A673 (cell line): ENCODE measurements around the gene RALGPS1. TPM values are rescaled to one million over a fixed set of nuclear protein-coding genes. Genes with fewer than 3 reads are reported as not detected.

Experiments
- BruUV-seq: library from RNA; stranded (reverse); fragments of 400-500 nt; replicated peaks from 2 replicates; lab custom pipeline; 2021; lab: Mats Ljungman, UMichigan
- CTCF ChIA-PET: fragments of 300-600 bp; sonication (Branson Sonifier 250); formaldehyde crosslinking; loops from one replicate; lab custom pipeline; 2022; ENCODE audit warnings: antibody characterized with exemption; lab: Charles Lee
- POLR2A ChIA-PET: fragments of 300-600 bp; sonication (Branson Sonifier 250); formaldehyde crosslinking; loops from one replicate; lab custom pipeline; 2022; ENCODE audit warnings: antibody characterized with exemption; ENCODE audit not compliant: low non-redundant PET; lab: Charles Lee
- DNase-seq: peaks from one replicate; pipeline ENCODE4 v3.0.0-alpha.2; 2015; ENCODE audit warnings: low spot score
- H3K27ac ChIP-seq: fragments of 200-600 bp; sonication (generic); 2 replicates; pipeline ENCODE4 v1.5.1; 2016; ENCODE audit warnings: mixed run types, low read depth, mild to moderate bottlenecking, mixed read lengths, antibody characterized with exemption, low read length; ENCODE audit not compliant: poor library complexity, severe bottlenecking
- H3K27me3 ChIP-seq: fragments of 200-600 bp; sonication (generic); replicated peaks from 2 replicates; pipeline ENCODE4 v1.6.1; 2017; ENCODE audit warnings: mixed run types, low read depth, mild to moderate bottlenecking, mixed read lengths, antibody characterized with exemption, low read length; ENCODE audit not compliant: insufficient read depth, poor library complexity
- H3K36me3 ChIP-seq: fragments of 200-600 bp; sonication (generic); 2 replicates; pipeline ENCODE4 v1.6.1; 2016; ENCODE audit warnings: mixed run types, mild to moderate bottlenecking, mixed read lengths, antibody characterized with exemption, low read length; ENCODE audit not compliant: insufficient read depth, poor library complexity, severe bottlenecking
- H3K4me1 ChIP-seq: fragments of 200-600 bp; sonication (generic); 2 replicates; pipeline ENCODE4 v1.6.1; 2017; ENCODE audit warnings: mixed run types, mild to moderate bottlenecking, mixed read lengths, antibody characterized with exemption, low read length; ENCODE audit not compliant: insufficient read depth, poor library complexity, severe bottlenecking
- H3K4me3 ChIP-seq: fragments of 200-600 bp; sonication (generic); 2 replicates; pipeline ENCODE4 v1.5.1; 2016; ENCODE audit warnings: low read depth, mixed run types, mild to moderate bottlenecking, mixed read lengths, low read length; ENCODE audit not compliant: poor library complexity, severe bottlenecking
- H3K9me3 ChIP-seq: fragments of 200-600 bp; sonication (generic); 2 replicates; pipeline ENCODE4 v1.6.1; 2016; ENCODE audit warnings: mixed run types, low read depth, mild to moderate bottlenecking, mixed read lengths, antibody characterized with exemption, low read length; ENCODE audit not compliant: poor library complexity, severe bottlenecking
- EZH2 ChIP-seq: fragments of 200-600 bp; sonication (generic); IDR thresholded peaks from 2 replicates; pipeline ENCODE4 v1.6.1; 2017; ENCODE audit warnings: borderline replicate concordance, low read depth, mild to moderate bottlenecking, mixed read lengths, antibody characterized with exemption, low read length; ENCODE audit not compliant: poor library complexity, severe bottlenecking
- intact Hi-C: fragments of 100-400 bp; cut with micrococcal nuclease; formaldehyde crosslinking; loops from one replicate; pipeline ENCODE4 v1.10.0; 2022; ENCODE audit not compliant: unreplicated experiment
- total RNA-seq: library from RNA; stranded (reverse); gene quantifications from 2 replicates; pipeline ENCODE4 v1.2.3, GENCODE V29; 2021
- TF ChIP-seq, protein P1 (sequence below): fragments of 300-800, 200-600 bp; sonication (generic); conservative IDR thresholded peaks from 2 replicates; pipeline ENCODE4 v1.5.1; 2017; ENCODE audit warnings: low read depth, mild to moderate bottlenecking, antibody characterized with exemption, low read length, moderate library complexity, mixed read lengths

RALGPS1 gene
- total RNA-seq, 1 experiment from 2014 or later, result 3.9 TPM

DNA sequence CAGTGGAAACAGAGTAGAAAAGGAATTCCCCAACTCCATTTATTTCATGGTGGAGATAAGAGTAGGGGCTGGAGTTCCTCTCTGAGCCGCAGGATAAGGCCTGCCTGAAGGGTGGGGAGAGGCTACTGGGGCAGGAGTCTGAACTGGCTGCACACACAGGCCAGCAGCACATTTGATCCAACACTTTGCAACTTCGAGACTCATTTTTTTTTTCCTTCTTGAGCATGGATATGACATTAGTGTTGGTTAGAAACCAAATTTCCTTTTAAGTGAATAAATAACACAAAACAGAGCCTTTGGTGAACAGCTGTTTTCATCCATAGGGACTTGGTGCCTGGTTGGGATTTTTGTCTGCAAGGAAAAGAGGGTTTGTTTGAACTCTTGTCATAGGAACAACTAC is 76.6 kb downstream of the RALGPS1 start:
- no peak overlapping the region for H3K4me3 ChIP-seq
- no TSS peak for BruUV-seq
- CTCF ChIA-PET, result no interaction called here
- intact Hi-C loops, result no loop called here
- DNase-seq, result no peak
- TF ChIP-seq, protein P1, sequence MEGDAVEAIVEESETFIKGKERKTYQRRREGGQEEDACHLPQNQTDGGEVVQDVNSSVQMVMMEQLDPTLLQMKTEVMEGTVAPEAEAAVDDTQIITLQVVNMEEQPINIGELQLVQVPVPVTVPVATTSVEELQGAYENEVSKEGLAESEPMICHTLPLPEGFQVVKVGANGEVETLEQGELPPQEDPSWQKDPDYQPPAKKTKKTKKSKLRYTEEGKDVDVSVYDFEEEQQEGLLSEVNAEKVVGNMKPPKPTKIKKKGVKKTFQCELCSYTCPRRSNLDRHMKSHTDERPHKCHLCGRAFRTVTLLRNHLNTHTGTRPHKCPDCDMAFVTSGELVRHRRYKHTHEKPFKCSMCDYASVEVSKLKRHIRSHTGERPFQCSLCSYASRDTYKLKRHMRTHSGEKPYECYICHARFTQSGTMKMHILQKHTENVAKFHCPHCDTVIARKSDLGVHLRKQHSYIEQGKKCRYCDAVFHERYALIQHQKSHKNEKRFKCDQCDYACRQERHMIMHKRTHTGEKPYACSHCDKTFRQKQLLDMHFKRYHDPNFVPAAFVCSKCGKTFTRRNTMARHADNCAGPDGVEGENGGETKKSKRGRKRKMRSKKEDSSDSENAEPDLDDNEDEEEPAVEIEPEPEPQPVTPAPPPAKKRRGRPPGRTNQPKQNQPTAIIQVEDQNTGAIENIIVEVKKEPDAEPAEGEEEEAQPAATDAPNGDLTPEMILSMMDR, result no peak
- no peak for TF ChIP-seq EZH2
- POLR2A ChIA-PET, result no interaction called here
- no peaks in the 10 kb centered on the region for H3K36me3 ChIP-seq
- no peaks in the 10 kb centered on the region for H3K27me3 ChIP-seq
- H3K27ac ChIP-seq, result no peak overlapping the region
- H3K9me3 ChIP-seq, result peaks cover 8% of the 10 kb centered on the region
- peaks cover 2% of the 10 kb centered on the region for H3K4me1 ChIP-seq

GRCh38 chr9:126992427-126992826 is 77.8 kb downstream of the RALGPS1 start:
- intact Hi-C loops, result no loop called here
- no TSS peak for BruUV-seq
- DNase-seq, result no peak
- H3K9me3 ChIP-seq, result peaks cover 8% of the 10 kb centered on the region
- ChIA-PET CTCF (no interaction called here), POLR2A (no interaction called here)
- no peaks in the 10 kb centered on the region for H3K36me3 ChIP-seq
- TF ChIP-seq EZH2, result no peak
- TF ChIP-seq, protein P1, result no peak
- H3K4me1 ChIP-seq, result no peaks in the 10 kb centered on the region
- no peaks in the 10 kb centered on the region for H3K27me3 ChIP-seq
- no peak overlapping the region for H3K4me3 ChIP-seq
- H3K27ac ChIP-seq, result no peak overlapping the region

- no peak for TF ChIP-seq EZH2
- TF ChIP-seq, protein P1, result no peak
Observed at GRCh38 chr9:126999315-127000068, 84.9 kb downstream of the RALGPS1 start.

More at GRCh38 chr9:126999315-127000068, 84.9 kb downstream of the RALGPS1 start:
- no peaks in the 10 kb centered on the region for H3K36me3 ChIP-seq
- no peaks in the 10 kb centered on the region for H3K9me3 ChIP-seq
- intact Hi-C loops, result no loop called here
- ChIA-PET POLR2A (no interaction called here), CTCF (no interaction called here)
- no peak overlapping the region for H3K27ac ChIP-seq
- no peaks in the 10 kb centered on the region for H3K27me3 ChIP-seq
- BruUV-seq, result no TSS peak
- H3K4me1 ChIP-seq, result no peaks in the 10 kb centered on the region
- no peak for DNase-seq
- no peak overlapping the region for H3K4me3 ChIP-seq
